Spinal cord (tissue), 10 donors: ENCODE results near the gene PCDHB16. TPM values are rescaled to one million over a fixed set of nuclear protein-coding genes. Genes with fewer than 3 reads are reported as not detected.
A peak's percentile ranks its signal among the peaks of the same experiment; 100 is the strongest.
"Not testable (repeated sequence)": the region's sequence is repeated elsewhere in the genome, so short reads cannot be mapped to it uniquely, and the experiment has no call there.

Experiments
- DNase-seq, 6 donors: peaks; one replicate each; pipeline versions ENCODE4 v3.0.0 to v3.0.0-alpha.2; 2013 to 2015; ENCODE audit warnings: low spot score in 6 of 6, low read depth in 4 of 6
- H3K27ac ChIP-seq: one replicate; pipeline ENCODE4 v1.5.1; 2013; ENCODE audit warnings: low read depth, low read length, control low read depth
- H3K27me3 ChIP-seq: one replicate; pipeline ENCODE4 v1.6.1; 2013; ENCODE audit warnings: low read length; ENCODE audit not compliant: control insufficient read depth, insufficient read depth
- H3K36me3 ChIP-seq: one replicate; pipeline ENCODE4 v1.6.1; 2013; ENCODE audit warnings: low read length; ENCODE audit not compliant: control insufficient read depth, insufficient read depth
- H3K4me1 ChIP-seq: one replicate; pipeline ENCODE4 v1.6.1; 2013; ENCODE audit warnings: low read length; ENCODE audit not compliant: control insufficient read depth, insufficient read depth
- H3K4me3 ChIP-seq: one replicate; pipeline ENCODE4 v1.5.1; 2013; ENCODE audit warnings: low read depth, low read length, control low read depth
- H3K9me3 ChIP-seq: one replicate; pipeline ENCODE4 v1.6.1; 2013; ENCODE audit warnings: low read length; ENCODE audit not compliant: control insufficient read depth, insufficient read depth
- WGBS: methylation state at CpG from one replicate; pipeline ENCODE4 v1.1.5; 2013; ENCODE audit warnings: missing lambda C conversion rate; ENCODE audit not compliant: insufficient coverage; 5-methylcytosine and 5-hydroxymethylcytosine counted together
- polyA plus RNA-seq, 2 donors: library from polyadenylated mRNA; unstranded; fragments of 120-200 nt; gene quantifications; one replicate each; pipeline ENCODE4 v1.2.1, GENCODE V29; 2013; ENCODE audit not compliant: insufficient read length in 2 of 2
- total RNA-seq, 2 donors: library from RNA; depleted of rRNA in 1 of 2; stranded (reverse); fragments of 120-200 nt in 1 of 2; fragments of >200 nt in 1 of 2; gene quantifications; one replicate each; pipeline versions ENCODE4 v1.2.3 to v1.2.4, GENCODE V29; 2013 to 2014
- donor health status: healthy.

PCDHB16 gene
- total and polyA plus RNA-seq, 4 donors, result 3.9 to 6.5 (median 4.8) TPM

GRCh38 chr5:141180313-141180712 is 1.9 kb upstream of the PCDHB16 start:
- no peak overlapping the region for H3K4me3 ChIP-seq
- H3K36me3 ChIP-seq, result no peaks in the 10 kb centered on the region
- peaks cover 2% of the 10 kb centered on the region for H3K9me3 ChIP-seq
- H3K4me1 ChIP-seq, result no peaks in the 10 kb centered on the region
- H3K27me3 ChIP-seq, result no peaks in the 10 kb centered on the region
- 60% methylated on average over 1 of the region's 1 CpG for WGBS
- H3K27ac ChIP-seq, result no peak overlapping the region
- DNase-seq, result no peak

- H3K27ac ChIP-seq, H3K4me1 ChIP-seq, H3K36me3 ChIP-seq, H3K27me3 ChIP-seq, H3K4me3 ChIP-seq, H3K9me3 ChIP-seq, DNase-seq: not testable (repeated sequence)
- 22% methylated on average over 32 of the region's 69 CpGs for WGBS
Measured at GRCh38 chr5:141184117-141184855, 2.1 kb downstream of the PCDHB16 start.

GRCh38 chr5:141186897-141187512 is 4.8 kb downstream of the PCDHB16 start, which contains the start of gene PCDHB9:
Gene PCDHB9 (plus strand): TSS chr5:141187161. CDS start chr5:141187319, 158 bp downstream.
- Histone ChIP-seq H3K27ac (no peak within 1 kb of the TSS), H3K9me3 (peaks cover 5% of the 10 kb centered on the region), H3K4me1 (no peaks in the 10 kb centered on the region), H3K36me3 (no peaks in the 10 kb centered on the region), H3K4me3 (no peak within 1 kb of the TSS), H3K27me3 (no peaks in the 10 kb centered on the region)
- peak in 2 of 6 donors; percentile 39 to 50 for DNase-seq
- WGBS, result 19% methylated on average over 6 of the region's 9 CpGs

GRCh38 chr5:141188682-141189081 is 6.5 kb downstream of the PCDHB16 start:
- not testable (repeated sequence) for H3K27ac ChIP-seq, H3K27me3 ChIP-seq, H3K9me3 ChIP-seq, H3K4me1 ChIP-seq, H3K36me3 ChIP-seq, DNase-seq, H3K4me3 ChIP-seq
- WGBS, result 26% methylated on average over 11 of the region's 37 CpGs

GRCh38 chr5:141189131-141189530 is 6.9 kb downstream of the PCDHB16 start:
- H3K27ac ChIP-seq, H3K4me1 ChIP-seq, H3K4me3 ChIP-seq, DNase-seq, H3K27me3 ChIP-seq, H3K9me3 ChIP-seq, H3K36me3 ChIP-seq: not testable (repeated sequence)
- 16% methylated on average over 16 of the region's 35 CpGs for WGBS

- no peaks in the 10 kb centered on the region for H3K4me1 ChIP-seq
- no peak within 1 kb of the TSS for H3K27ac ChIP-seq
- DNase-seq, result peak in 2 of 6 donors; percentile 63 to 72
- H3K27me3 ChIP-seq, result no peaks in the 10 kb centered on the region
- no peaks in the 10 kb centered on the region for H3K36me3 ChIP-seq
- peaks cover 9% of the 10 kb centered on the region for H3K9me3 ChIP-seq
- peak within 1 kb of the TSS; percentile 12 for H3K4me3 ChIP-seq
- WGBS, result under 1% methylated on average over 8 of the region's 10 CpGs
Measured at GRCh38 chr5:141192110-141192725, 10.0 kb downstream of the PCDHB16 start, which contains the start of gene PCDHB10. Gene PCDHB10 (plus strand): TSS chr5:141192353. CDS start chr5:141192553, 200 bp downstream.

- H3K27ac ChIP-seq, H3K27me3 ChIP-seq, H3K36me3 ChIP-seq, DNase-seq, H3K4me1 ChIP-seq, H3K4me3 ChIP-seq: not testable (repeated sequence)
- WGBS, result 17% methylated on average over 13 of the region's 37 CpGs
- H3K9me3 ChIP-seq, result peaks cover 11% of the 10 kb centered on the region
Measured at GRCh38 chr5:141194332-141194731, 12.1 kb downstream of the PCDHB16 start.

- no peaks in the 10 kb centered on the region for H3K27me3 ChIP-seq
- whole genome bisulfite sequencing, result 29% methylated on average over 1 of the region's 3 CpGs
- H3K9me3 ChIP-seq, result peaks cover 21% of the 10 kb centered on the region
- no peak overlapping the region for H3K4me3 ChIP-seq
- no peaks in the 10 kb centered on the region for H3K36me3 ChIP-seq
- DNase-seq, result no peak
- no peaks in the 10 kb centered on the region for H3K4me1 ChIP-seq
- no peak overlapping the region for H3K27ac ChIP-seq
Measured at GRCh38 chr5:141196363-141196762, 14.2 kb downstream of the PCDHB16 start.

- Histone ChIP-seq H3K27me3 (no peaks in the 10 kb centered on the region), H3K36me3 (no peaks in the 10 kb centered on the region), H3K9me3 (peaks cover 19% of the 10 kb centered on the region), H3K4me1 (no peaks in the 10 kb centered on the region), H3K4me3 (no peak within 1 kb of the TSS), H3K27ac (no peak within 1 kb of the TSS)
- 38% methylated on average over 14 of the region's 21 CpGs for WGBS
- peak in 2 of 6 donors; percentile 22 to 31 for DNase-seq
Measured at GRCh38 chr5:141199359-141200235, 17.4 kb downstream of the PCDHB16 start, which contains the start of gene PCDHB11. Gene PCDHB11 (plus strand): TSS chr5:141199627. CDS start chr5:141199775, 148 bp downstream.
